HUES6 (cell line): ENCODE results near the gene PLVAP.

Experiments used
- H3K27ac ChIP-seq: 2 replicates; pipeline ENCODE4 v1.7.0; 2013; ENCODE audit warnings: low read depth, mild to moderate bottlenecking, low read length, inconsistent platforms
- H3K27me3 ChIP-seq: 2 replicates; pipeline ENCODE4 v1.6.1; 2013; ENCODE audit warnings: low read length; ENCODE audit not compliant: control insufficient read depth, insufficient read depth
- H3K36me3 ChIP-seq: 2 replicates; pipeline ENCODE4 v1.6.1; 2013; ENCODE audit warnings: low read length; ENCODE audit not compliant: control insufficient read depth, insufficient read depth
- H3K4me1 ChIP-seq: 2 replicates; pipeline ENCODE4 v1.6.1; 2013; ENCODE audit warnings: low read length; ENCODE audit not compliant: control insufficient read depth, insufficient read depth
- H3K4me3 ChIP-seq: 2 replicates; pipeline ENCODE4 v1.5.1; 2013; ENCODE audit warnings: low read depth, low read length
- H3K9ac ChIP-seq: one replicate; pipeline ENCODE4 v1.6.1; 2013; ENCODE audit warnings: mild to moderate bottlenecking, low read length
- H3K9me3 ChIP-seq: 2 replicates; pipeline ENCODE4 v1.6.1; 2013; ENCODE audit warnings: low read depth, low read length; ENCODE audit not compliant: control insufficient read depth, insufficient read depth

PLVAP gene

GRCh38 chr19:17303940-17304267, 73.2 kb downstream of the PLVAP start:
- Histone ChIP-seq H3K27me3 (no peaks in the 10 kb centered on the region), H3K9ac (no peak overlapping the region), H3K9me3 (no peaks in the 10 kb centered on the region), H3K4me1 (peaks cover 32% of the 10 kb centered on the region), H3K4me3 (0 out of 2 replicates have a peak overlapping the region, but pooled peaks have one; percentile 64), H3K36me3 (peaks cover 8% of the 10 kb centered on the region), H3K27ac (no peak overlapping the region)

- peaks cover 12% of the 10 kb centered on the region for H3K36me3 ChIP-seq
- peak within 1 kb of the TSS; percentile 41 for H3K9ac ChIP-seq
- H3K4me3 ChIP-seq, result peak within 1 kb of the TSS; percentile 64
- peak within 1 kb of the TSS; percentile 37; the same call in 1 of the 2 replicates for H3K27ac ChIP-seq
- no peaks in the 10 kb centered on the region for H3K27me3 ChIP-seq
- peaks cover under 1% of the 10 kb centered on the region; the same call in 1 of the 2 replicates for H3K9me3 ChIP-seq
- H3K4me1 ChIP-seq, result peaks cover 32% of the 10 kb centered on the region
Observed at GRCh38 chr19:17303167-17303939, 73.8 kb downstream of the PLVAP start, which contains the start of gene ABHD8. Gene ABHD8 (minus strand): TSS chr19:17303425. CDS start chr19:17301616, 1,809 bp downstream.

GRCh38 chr19:17302391-17303166, 74.6 kb downstream of the PLVAP start:
- H3K36me3 ChIP-seq, result peaks cover 16% of the 10 kb centered on the region
- H3K27ac ChIP-seq, result peak overlapping the region; percentile 37; the same call in 1 of the 2 replicates
- H3K27me3 ChIP-seq, result no peaks in the 10 kb centered on the region
- peaks cover 4% of the 10 kb centered on the region; the same call in 1 of the 2 replicates for H3K9me3 ChIP-seq
- peaks cover 32% of the 10 kb centered on the region for H3K4me1 ChIP-seq
- H3K9ac ChIP-seq, result peak overlapping the region; percentile 41
- peak overlapping the region; percentile 64 for H3K4me3 ChIP-seq
